ENCODE results near the gene GABPB1. TPM values are rescaled to one million over a fixed set of nuclear protein-coding genes. Genes with fewer than 3 reads are reported as not detected.

GABPB1 gene
- total and polyA plus RNA-seq, 2 of the 13 experiments (the other 11 are each of a cell fraction or from before 2014, with no cell fraction given): 17.5 to 39.5 TPM

DNA sequence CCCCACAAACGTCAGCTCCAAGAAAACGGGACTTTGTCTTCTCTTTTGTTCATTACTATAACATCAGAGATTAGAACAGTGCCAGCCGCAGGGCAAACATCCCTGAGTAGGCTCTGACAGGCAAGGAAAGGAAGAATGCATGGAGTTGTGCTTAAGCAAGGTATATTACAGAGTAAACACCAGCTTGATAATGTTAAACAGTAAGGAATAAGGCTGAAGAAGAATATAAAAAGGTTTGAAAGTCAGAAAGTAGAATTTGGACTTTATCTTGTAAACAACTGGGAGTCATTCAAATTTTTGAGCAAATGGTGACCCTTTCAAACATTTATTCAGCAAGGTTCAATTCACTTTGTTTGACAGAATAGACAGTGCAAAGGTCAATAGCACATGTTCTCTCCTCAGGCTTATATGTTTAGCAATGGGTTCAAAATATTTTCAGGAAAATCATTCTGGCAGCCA lies 11.0 kb downstream of the GABPB1 start (continued):
- peak; percentile 81 for TF ChIP-seq BCL6 (CRISPR knock-in tag; IDR thresholded peaks at IDR 0.05)
- no peak for TF ChIP-seq KDM2A (CRISPR knock-in tag; IDR thresholded peaks at IDR 0.05; ENCODE audit: borderline replicate concordance, low read depth)
- TF ChIP-seq ZGPAT (CRISPR knock-in tag; IDR thresholded peaks at IDR 0.05): peak; percentile 67
- TF ChIP-seq BRF2 (CRISPR knock-in tag; IDR thresholded peaks at IDR 0.05): no peak
- TF ChIP-seq CREB1 (IDR thresholded peaks at IDR 0.05): no peak
- TF ChIP-seq CREB1 (CRISPR knock-in tag; IDR thresholded peaks at IDR 0.05): peak; percentile 52; the same call in 1 of the 2 replicates
- 0 out of 2 replicates have a peak, but pooled peaks have one; percentile 11 for TF ChIP-seq ZNF331 (CRISPR knock-in tag; IDR thresholded peaks at IDR 0.05)
- peak; percentile 46; the same call in 1 of the 2 replicates for TF ChIP-seq FOXP1 (IDR thresholded peaks at IDR 0.05)
- peak; percentile 79 for TF ChIP-seq FOXP1 (CRISPR knock-in tag; IDR thresholded peaks at IDR 0.05)
- TF ChIP-seq POGZ (CRISPR knock-in tag; IDR thresholded peaks at IDR 0.05): peak; percentile 73
- no peak for TF ChIP-seq ATM (IDR thresholded peaks at IDR 0.05; ENCODE audit: borderline replicate concordance)
- TF ChIP-seq CEBPG (CRISPR knock-in tag; IDR thresholded peaks at IDR 0.05): peak; percentile 48; the same call in 1 of the 2 replicates
- TF ChIP-seq ADNP (CRISPR knock-in tag; IDR thresholded peaks at IDR 0.05): no peak
- TF ChIP-seq ZBTB7B (CRISPR knock-in tag; IDR thresholded peaks at IDR 0.05): 0 out of 2 replicates have a peak, but pooled peaks have one; percentile 31
- peak; percentile 79 for TF ChIP-seq NR2F6 (IDR thresholded peaks at IDR 0.05)
- peak; percentile 57 for TF ChIP-seq NR2F6 (CRISPR knock-in tag; IDR thresholded peaks at IDR 0.05)
- TF ChIP-seq TCF7 (IDR thresholded peaks at IDR 0.05; ENCODE audit: low read depth): peak; percentile 54
- no peak for TF ChIP-seq RFXAP (CRISPR knock-in tag; IDR thresholded peaks at IDR 0.05; ENCODE audit: borderline replicate concordance)
- TF ChIP-seq ZNF292 (CRISPR knock-in tag; IDR thresholded peaks at IDR 0.05; ENCODE audit: borderline replicate concordance, low read depth): 0 out of 2 replicates have a peak, but pooled peaks have one; percentile 23
- peak; percentile 88 for TF ChIP-seq HNF4A (CRISPR knock-in tag; IDR thresholded peaks at IDR 0.05)
- no peak for TF ChIP-seq ZFP82 (CRISPR knock-in tag; IDR thresholded peaks at IDR 0.05; ENCODE audit: borderline replicate concordance)
- no peak for TF ChIP-seq NPAS2 (CRISPR knock-in tag; IDR thresholded peaks at IDR 0.05; ENCODE audit: borderline replicate concordance)
- TF ChIP-seq FOXJ3 (CRISPR knock-in tag; IDR thresholded peaks at IDR 0.05; ENCODE audit: borderline replicate concordance): peak; percentile 75
- no peak for TF ChIP-seq SSRP1 (CRISPR knock-in tag; IDR thresholded peaks at IDR 0.05)
- TF ChIP-seq ZNF546 (CRISPR knock-in tag; conservative IDR thresholded peaks at IDR 0.05): no peak
- peak; percentile 61 for TF ChIP-seq NR2F2 (IDR thresholded peaks at IDR 0.05; ENCODE audit: borderline replicate concordance, low read depth)
- TF ChIP-seq ARHGAP35 (CRISPR knock-in tag; IDR thresholded peaks at IDR 0.05; ENCODE audit: borderline replicate concordance): no peak
- TF ChIP-seq NONO (IDR thresholded peaks at IDR 0.05): no peak
- 0 out of 2 replicates have a peak, but pooled peaks have one; percentile 36 for TF ChIP-seq NONO (CRISPR knock-in tag; conservative IDR thresholded peaks at IDR 0.05)
- TF ChIP-seq MED1 (CRISPR knock-in tag; IDR thresholded peaks at IDR 0.05): peak; percentile 32; the same call in 1 of the 2 replicates
- no peak for TF ChIP-seq HNRNPH1 (optimal IDR thresholded peaks at IDR 0.05; ENCODE audit: low read depth, low read length)
- peak; percentile 60; the same call in 1 of the 2 replicates for TF ChIP-seq CREM (IDR thresholded peaks at IDR 0.05)
- TF ChIP-seq CREM (CRISPR knock-in tag; IDR thresholded peaks at IDR 0.05): no peak
- 0 out of 2 replicates have a peak, but pooled peaks have one; percentile 41 for TF ChIP-seq TARDBP (CRISPR knock-in tag; IDR thresholded peaks at IDR 0.05)
- TF ChIP-seq ZNF629 (CRISPR knock-in tag; conservative IDR thresholded peaks at IDR 0.05): peak; percentile 95
- 0 out of 2 replicates have a peak, but pooled peaks have one; percentile 58 for TF ChIP-seq PHF21A (CRISPR knock-in tag; IDR thresholded peaks at IDR 0.05)

Measured in HepG2 (cell line).